ENCODE data around the gene TOP1.
"Not testable (repeated sequence)": the region's sequence is repeated elsewhere in the genome, so short reads cannot be mapped to it uniquely, and the experiment has no call there.

The TOP1 gene

GRCh38 chr20:40992349-40993113 lies 36.1 kb upstream of the TOP1 start:
- H3K4me1 ChIP-seq (ENCODE audit: control insufficient read depth, insufficient read depth, low read length): peaks cover 3% of the 10 kb centered on the region
- no peak overlapping the region for H3K4me3 ChIP-seq (ENCODE audit: low read length)
- H3K36me3 ChIP-seq (ENCODE audit: control insufficient read depth, insufficient read depth, low read length, severe bottlenecking): no peaks in the 10 kb centered on the region
- H3K9ac ChIP-seq (ENCODE audit: low read length): no peak overlapping the region
- H3K9me3 ChIP-seq (ENCODE audit: control insufficient read depth, low read length): no peaks in the 10 kb centered on the region
- no peaks in the 10 kb centered on the region for H3K27me3 ChIP-seq (replicated peaks; ENCODE audit: control insufficient read depth, insufficient read depth, low read length)
- no peak for DNase-seq (ENCODE audit: low read depth)

DNA sequence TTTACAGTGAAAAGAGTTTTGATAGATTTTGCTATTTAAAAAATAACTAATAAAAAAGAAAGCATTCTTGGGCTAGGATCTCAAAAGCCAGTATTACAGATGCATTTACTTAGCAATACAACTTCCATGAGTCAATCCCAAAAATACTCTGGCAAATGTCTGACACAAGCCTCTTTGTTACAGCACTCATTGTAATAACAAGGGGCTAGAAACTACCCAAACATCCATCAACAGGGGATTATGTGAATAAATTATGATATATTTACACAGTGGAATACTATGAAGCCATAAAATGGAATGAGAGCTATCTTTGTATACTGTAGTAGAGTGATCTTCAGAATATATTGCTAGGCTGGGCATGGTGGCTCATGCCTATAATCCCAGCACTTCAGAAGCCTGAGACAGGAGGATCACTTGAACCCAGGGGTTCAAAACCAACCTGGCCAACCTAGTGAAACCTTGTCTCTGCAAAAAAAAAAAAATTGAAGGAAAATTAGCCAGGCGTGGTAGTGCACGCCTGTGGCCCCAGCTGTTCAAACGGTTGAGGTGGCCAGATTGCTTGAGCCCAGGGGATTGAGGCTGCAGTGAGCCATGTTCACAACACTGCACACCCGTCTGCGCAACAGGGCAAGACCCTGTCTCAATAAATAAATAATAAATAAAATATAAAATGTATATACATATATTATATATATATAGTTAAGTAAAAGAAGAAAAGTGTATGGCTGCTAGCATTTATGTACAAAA lies 34.7 kb upstream of the TOP1 start:
- DNase-seq (ENCODE audit: low read depth): no peak
- Histone ChIP-seq H3K36me3 (ENCODE audit: control insufficient read depth, insufficient read depth, low read length, severe bottlenecking) (no peaks in the 10 kb centered on the region), H3K27me3 (replicated peaks; ENCODE audit: control insufficient read depth, insufficient read depth, low read length) (no peaks in the 10 kb centered on the region), H3K4me3 (ENCODE audit: low read length) (no peak overlapping the region), H3K9ac (ENCODE audit: low read length) (no peak overlapping the region), H3K9me3 (ENCODE audit: control insufficient read depth, low read length) (no peaks in the 10 kb centered on the region), H3K4me1 (ENCODE audit: control insufficient read depth, insufficient read depth, low read length) (peaks cover 3% of the 10 kb centered on the region)

DNA sequence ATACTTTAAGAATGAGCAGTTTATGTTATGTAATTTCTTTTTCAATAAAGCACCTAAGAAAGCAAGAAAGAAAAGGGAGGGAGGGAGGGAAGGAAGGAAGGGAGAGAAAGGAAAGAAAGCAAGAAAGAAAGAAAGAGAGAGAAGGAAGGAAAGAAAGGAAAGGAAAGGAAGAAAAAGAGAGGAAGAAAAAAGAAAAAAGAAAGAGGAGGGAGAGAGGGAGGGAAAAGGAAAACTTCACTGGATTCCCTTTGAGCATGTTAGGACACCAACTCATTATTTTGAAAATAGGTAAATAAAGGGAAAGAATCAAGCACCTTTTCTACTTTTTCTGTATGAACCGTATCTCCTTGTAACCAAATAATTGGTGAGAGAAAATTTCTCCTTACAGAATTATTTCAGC lies 32.3 kb upstream of the TOP1 start:
- Histone ChIP-seq H3K36me3 (ENCODE audit: control insufficient read depth, insufficient read depth, low read length, severe bottlenecking) (no peaks in the 10 kb centered on the region), H3K27me3 (replicated peaks; ENCODE audit: control insufficient read depth, insufficient read depth, low read length) (no peaks in the 10 kb centered on the region), H3K4me3 (ENCODE audit: low read length) (no peak overlapping the region), H3K4me1 (ENCODE audit: control insufficient read depth, insufficient read depth, low read length) (peaks cover 3% of the 10 kb centered on the region), H3K9ac (ENCODE audit: low read length) (no peak overlapping the region), H3K9me3 (ENCODE audit: control insufficient read depth, low read length) (no peaks in the 10 kb centered on the region)
- no peak for DNase-seq (ENCODE audit: low read depth)

DNA sequence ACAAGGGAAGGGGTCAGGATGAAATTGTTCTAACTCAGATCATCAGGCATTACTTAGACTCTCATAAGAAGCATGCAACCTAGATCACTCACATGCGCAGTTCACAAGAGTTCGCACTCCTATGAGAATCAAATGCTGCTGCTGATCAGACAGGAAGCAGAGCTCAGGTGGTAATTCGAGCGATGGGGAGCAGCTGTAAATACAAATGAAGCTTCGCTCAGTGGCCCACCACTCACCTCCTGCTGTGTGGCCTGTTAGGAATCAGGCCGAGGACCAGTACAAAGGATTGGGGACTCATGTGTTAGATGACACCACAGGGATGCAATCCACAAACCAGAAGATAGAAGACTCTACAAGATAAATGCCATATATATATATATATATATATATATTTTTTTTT lies 31.5 kb upstream of the TOP1 start:
- no peak overlapping the region for H3K4me3 ChIP-seq (ENCODE audit: low read length)
- no peak for DNase-seq (ENCODE audit: low read depth)
- H3K27me3 ChIP-seq (replicated peaks; ENCODE audit: control insufficient read depth, insufficient read depth, low read length): no peaks in the 10 kb centered on the region

DNA sequence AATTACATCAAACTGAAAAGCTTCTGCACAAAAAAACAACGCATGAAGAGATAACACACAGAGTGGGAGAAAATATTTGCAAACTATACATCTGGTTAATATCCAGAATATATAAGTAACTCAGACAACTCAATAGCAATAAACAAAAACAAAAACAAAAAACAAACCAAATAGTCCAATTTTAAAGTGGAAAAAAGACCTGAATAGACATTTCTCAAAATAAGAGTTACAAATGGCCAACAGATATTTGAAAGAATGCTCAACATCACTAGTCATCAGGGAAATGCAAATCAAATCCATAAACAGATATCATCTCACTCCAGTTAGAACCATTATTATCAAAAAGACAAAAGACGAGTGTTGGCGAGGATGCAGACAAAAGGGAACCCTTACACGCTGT lies 28.8 kb upstream of the TOP1 start:
- Histone ChIP-seq H3K9me3 (ENCODE audit: control insufficient read depth, low read length) (no peaks in the 10 kb centered on the region), H3K9ac (ENCODE audit: low read length) (no peak overlapping the region), H3K4me1 (ENCODE audit: control insufficient read depth, insufficient read depth, low read length) (peaks cover 21% of the 10 kb centered on the region), H3K27me3 (replicated peaks; ENCODE audit: control insufficient read depth, insufficient read depth, low read length) (no peaks in the 10 kb centered on the region), H3K36me3 (ENCODE audit: control insufficient read depth, insufficient read depth, low read length, severe bottlenecking) (no peaks in the 10 kb centered on the region), H3K4me3 (ENCODE audit: low read length) (no peak overlapping the region)
- no peak for DNase-seq (ENCODE audit: low read depth)

More for the DNA sequence above, 31.5 kb upstream of the TOP1 start:
- H3K9ac ChIP-seq (ENCODE audit: low read length): no peak overlapping the region
- H3K9me3 ChIP-seq (ENCODE audit: control insufficient read depth, low read length): no peaks in the 10 kb centered on the region
- no peaks in the 10 kb centered on the region for H3K36me3 ChIP-seq (ENCODE audit: control insufficient read depth, insufficient read depth, low read length, severe bottlenecking)
- peaks cover 3% of the 10 kb centered on the region for H3K4me1 ChIP-seq (ENCODE audit: control insufficient read depth, insufficient read depth, low read length)

DNA sequence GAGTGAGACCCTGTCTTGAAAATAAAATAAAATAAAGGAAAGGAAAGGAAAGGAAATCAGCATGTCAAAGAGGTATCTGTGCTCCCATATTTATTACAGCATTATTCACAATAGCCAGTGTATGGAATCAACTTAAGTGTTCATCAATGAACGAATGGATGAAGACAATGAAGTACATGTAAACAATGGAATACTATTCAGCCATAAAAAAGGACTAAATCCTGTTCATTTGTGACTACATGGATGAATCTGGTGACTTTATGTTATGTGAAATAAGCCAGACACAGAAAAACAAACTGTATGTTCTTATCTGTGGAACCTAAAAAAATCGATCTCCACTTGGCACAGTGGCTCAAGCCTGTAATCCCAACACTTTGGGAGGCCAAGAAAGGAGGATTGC lies 28.0 kb upstream of the TOP1 start:
- H3K9me3 ChIP-seq (ENCODE audit: control insufficient read depth, low read length): no peaks in the 10 kb centered on the region

GRCh38 chr20:41001497-41001896 lies 27.1 kb upstream of the TOP1 start:
- Histone ChIP-seq H3K9ac (ENCODE audit: low read length) (no peak overlapping the region), H3K27me3 (replicated peaks; ENCODE audit: control insufficient read depth, insufficient read depth, low read length) (no peaks in the 10 kb centered on the region), H3K36me3 (ENCODE audit: control insufficient read depth, insufficient read depth, low read length, severe bottlenecking) (no peaks in the 10 kb centered on the region), H3K4me3 (ENCODE audit: low read length) (no peak overlapping the region), H3K4me1 (ENCODE audit: control insufficient read depth, insufficient read depth, low read length) (peaks cover 32% of the 10 kb centered on the region), H3K9me3 (ENCODE audit: control insufficient read depth, low read length) (no peaks in the 10 kb centered on the region)
- peak; percentile 52 for DNase-seq (ENCODE audit: low read depth)

More for the DNA sequence above, 28.0 kb upstream of the TOP1 start:
- no peaks in the 10 kb centered on the region for H3K27me3 ChIP-seq (replicated peaks; ENCODE audit: control insufficient read depth, insufficient read depth, low read length)
- no peak for DNase-seq (ENCODE audit: low read depth)
- peaks cover 29% of the 10 kb centered on the region for H3K4me1 ChIP-seq (ENCODE audit: control insufficient read depth, insufficient read depth, low read length)
- no peaks in the 10 kb centered on the region for H3K36me3 ChIP-seq (ENCODE audit: control insufficient read depth, insufficient read depth, low read length, severe bottlenecking)
- no peak overlapping the region for H3K4me3 ChIP-seq (ENCODE audit: low read length)
- H3K9ac ChIP-seq (ENCODE audit: low read length): no peak overlapping the region

DNA sequence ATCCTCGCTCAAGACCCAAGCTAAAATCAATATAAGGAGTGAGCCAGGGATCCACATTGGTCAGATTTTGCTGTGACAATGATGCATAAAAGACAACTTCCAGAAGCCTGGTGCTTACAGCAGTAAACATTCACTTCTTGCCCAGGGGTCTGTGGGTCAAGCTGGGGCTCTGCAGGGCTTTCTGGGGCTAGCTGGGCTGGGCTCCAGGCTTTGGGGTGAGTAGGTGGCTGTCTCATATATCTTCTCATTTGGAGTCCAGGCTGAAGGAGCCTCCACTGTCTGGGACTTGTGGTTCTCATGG lies 25.8 kb upstream of the TOP1 start:
- Histone ChIP-seq H3K27me3 (replicated peaks; ENCODE audit: control insufficient read depth, insufficient read depth, low read length) (no peaks in the 10 kb centered on the region), H3K36me3 (ENCODE audit: control insufficient read depth, insufficient read depth, low read length, severe bottlenecking) (no peaks in the 10 kb centered on the region), H3K4me3 (ENCODE audit: low read length) (peak overlapping the region; percentile 62), H3K9me3 (ENCODE audit: control insufficient read depth, low read length) (no peaks in the 10 kb centered on the region), H3K4me1 (ENCODE audit: control insufficient read depth, insufficient read depth, low read length) (peaks cover 37% of the 10 kb centered on the region), H3K9ac (ENCODE audit: low read length) (peak overlapping the region; percentile 73)
- no peak for DNase-seq (ENCODE audit: low read depth)

DNA sequence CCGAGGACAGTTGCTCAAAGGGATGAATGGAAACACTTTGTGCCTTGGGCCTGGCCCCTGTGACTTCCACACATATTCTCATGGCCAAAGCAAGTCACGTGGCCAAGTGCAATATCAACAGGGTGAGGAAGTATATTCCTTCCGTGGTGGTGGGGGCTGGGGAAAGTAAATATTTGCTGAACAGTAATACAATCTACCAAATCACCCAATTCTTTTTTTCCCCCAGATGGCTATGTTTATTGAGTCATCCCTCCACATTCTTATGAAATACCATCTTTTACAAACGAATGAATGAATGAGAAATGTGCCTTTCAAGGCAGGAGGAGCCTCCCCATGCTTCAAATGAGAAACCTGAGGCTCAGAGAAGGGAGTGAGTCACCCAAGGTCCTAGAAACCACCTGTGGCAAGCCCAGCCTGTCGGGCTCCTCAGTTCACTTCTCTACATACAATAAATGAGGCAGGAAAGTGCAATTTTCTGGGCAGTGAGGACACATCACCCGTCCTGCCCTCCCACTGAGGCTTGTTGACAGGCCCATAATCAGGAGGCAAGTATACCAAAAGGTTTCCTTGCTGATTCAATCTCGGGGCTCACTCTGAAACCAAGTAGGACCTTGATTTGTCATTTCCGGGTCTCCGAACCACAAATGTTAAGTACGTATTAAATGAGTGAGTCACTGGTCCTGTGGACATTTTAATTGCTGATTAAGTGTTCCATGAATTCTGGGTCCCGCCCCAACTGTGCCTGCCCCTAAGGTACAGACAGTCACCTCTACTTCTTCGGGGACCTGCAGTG lies 25.3 kb upstream of the TOP1 start:
- Histone ChIP-seq H3K4me3 (ENCODE audit: low read length) (peak overlapping the region; percentile 62), H3K27me3 (replicated peaks; ENCODE audit: control insufficient read depth, insufficient read depth, low read length) (no peaks in the 10 kb centered on the region), H3K9ac (ENCODE audit: low read length) (peak overlapping the region; percentile 73), H3K36me3 (ENCODE audit: control insufficient read depth, insufficient read depth, low read length, severe bottlenecking) (no peaks in the 10 kb centered on the region), H3K9me3 (ENCODE audit: control insufficient read depth, low read length) (no peaks in the 10 kb centered on the region), H3K4me1 (ENCODE audit: control insufficient read depth, insufficient read depth, low read length) (peaks cover 43% of the 10 kb centered on the region)
- DNase-seq (ENCODE audit: low read depth): peak; percentile 95

DNA sequence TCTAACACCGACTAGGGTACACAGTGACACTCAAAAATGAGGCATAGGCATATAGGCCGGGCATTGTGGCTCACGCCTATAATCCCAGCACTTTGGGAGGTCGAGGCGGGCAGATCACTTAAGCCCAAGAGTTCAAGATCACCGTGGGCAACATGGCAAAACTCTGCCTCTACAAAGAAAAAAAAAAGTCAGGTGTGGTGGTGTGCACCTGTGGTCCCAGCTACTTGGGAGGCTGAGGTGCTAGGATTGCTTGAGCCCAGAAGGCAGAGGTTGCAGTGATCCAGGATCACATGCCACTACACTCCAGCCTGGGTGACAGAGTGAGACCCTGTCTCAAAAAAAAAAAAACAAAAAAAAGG lies 24.7 kb upstream of the TOP1 start:
- H3K4me1 ChIP-seq (ENCODE audit: control insufficient read depth, insufficient read depth, low read length): peaks cover 45% of the 10 kb centered on the region
- H3K27me3 ChIP-seq (replicated peaks; ENCODE audit: control insufficient read depth, insufficient read depth, low read length); DNase-seq (ENCODE audit: low read depth); H3K36me3 ChIP-seq (ENCODE audit: control insufficient read depth, insufficient read depth, low read length, severe bottlenecking); H3K9me3 ChIP-seq (ENCODE audit: control insufficient read depth, low read length); H3K9ac ChIP-seq (ENCODE audit: low read length): not testable (repeated sequence)
- peak overlapping the region; percentile 62 for H3K4me3 ChIP-seq (ENCODE audit: low read length)

GRCh38 chr20:41004531-41005360 lies 23.9 kb upstream of the TOP1 start:
- peaks cover 45% of the 10 kb centered on the region for H3K4me1 ChIP-seq (ENCODE audit: control insufficient read depth, insufficient read depth, low read length)
- no peaks in the 10 kb centered on the region for H3K9me3 ChIP-seq (ENCODE audit: control insufficient read depth, low read length)
- H3K27me3 ChIP-seq (replicated peaks; ENCODE audit: control insufficient read depth, insufficient read depth, low read length): no peaks in the 10 kb centered on the region
- H3K9ac ChIP-seq (ENCODE audit: low read length): no peak overlapping the region
- DNase-seq (ENCODE audit: low read depth): no peak
- no peaks in the 10 kb centered on the region for H3K36me3 ChIP-seq (ENCODE audit: control insufficient read depth, insufficient read depth, low read length, severe bottlenecking)
- no peak overlapping the region for H3K4me3 ChIP-seq (ENCODE audit: low read length)

Data from adipocyte (in vitro differentiated cells).